ENCODE data around the gene GRB14.
A peak's percentile ranks its signal among the peaks of the same experiment; 100 is the strongest.
"Not testable (repeated sequence)": the region's sequence is repeated elsewhere in the genome, so short reads cannot be mapped to it uniquely, and the experiment has no call there.

GRB14 gene

DNA sequence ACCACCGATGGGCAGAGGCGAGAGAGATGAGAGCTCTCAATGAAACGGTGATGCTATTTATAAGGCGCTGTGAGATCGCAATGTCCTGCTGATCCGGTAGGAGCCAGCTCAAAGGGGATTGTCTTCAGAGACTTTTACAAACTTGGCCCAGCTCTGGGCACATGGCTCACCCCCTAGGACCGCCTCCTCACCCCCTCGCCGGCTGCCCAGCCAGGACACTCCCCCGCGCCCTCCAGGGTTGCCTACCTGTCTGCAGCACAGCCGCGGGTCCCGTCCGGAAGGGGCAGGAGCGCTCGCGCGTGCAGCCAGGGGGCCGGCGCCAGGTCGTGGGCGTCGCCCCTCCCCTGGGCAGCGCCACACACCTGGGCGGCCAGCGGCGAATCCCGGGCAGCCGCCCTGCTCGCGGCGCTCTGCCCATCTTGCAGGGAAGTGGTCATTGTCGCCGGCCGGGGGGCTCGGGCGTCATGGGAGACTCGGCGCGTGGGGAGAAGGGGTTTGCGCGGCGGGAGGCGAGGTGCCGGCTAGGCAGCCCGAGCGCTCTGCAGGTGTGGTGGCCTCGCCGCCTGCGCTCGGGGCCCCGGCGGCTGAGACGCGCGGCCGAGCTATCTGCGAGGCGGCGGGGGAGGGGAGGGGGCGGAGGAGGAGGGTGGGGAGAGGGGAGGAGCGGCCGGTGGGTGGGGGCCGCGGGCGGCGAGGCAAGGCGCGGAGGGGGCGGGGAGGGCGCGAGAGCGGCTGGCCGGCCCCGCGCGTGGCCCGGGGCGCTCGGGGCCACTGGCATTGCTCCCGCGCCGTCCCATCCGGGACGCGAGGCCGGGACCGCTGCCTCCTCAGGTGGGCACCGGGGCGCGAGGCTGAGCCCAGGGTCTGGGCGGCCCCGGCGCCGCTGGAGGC is at the start of gene GRB14:
Gene GRB14, minus strand, starts transcription at position 610 of the 891 bp plus-strand sequence. Its CDS starts 173 bp downstream, at position 437.
- DNase-seq (ENCODE audit: low spot score), result peak; percentile 88

GRCh38 chr2:164669291-164669690 is 48.0 kb upstream of the GRB14 start:
- DNase-seq (ENCODE audit: low spot score), result no peak

- DNase-seq (ENCODE audit: low spot score), result no peak
Measured at GRCh38 chr2:164667566-164667965, 46.3 kb upstream of the GRB14 start.

- DNase-seq (ENCODE audit: low spot score), result no peak
Measured at GRCh38 chr2:164664070-164664469, 42.8 kb upstream of the GRB14 start.

- no peak for DNase-seq (ENCODE audit: low spot score)
Measured at GRCh38 chr2:164662868-164663631, 41.8 kb upstream of the GRB14 start.

DNA sequence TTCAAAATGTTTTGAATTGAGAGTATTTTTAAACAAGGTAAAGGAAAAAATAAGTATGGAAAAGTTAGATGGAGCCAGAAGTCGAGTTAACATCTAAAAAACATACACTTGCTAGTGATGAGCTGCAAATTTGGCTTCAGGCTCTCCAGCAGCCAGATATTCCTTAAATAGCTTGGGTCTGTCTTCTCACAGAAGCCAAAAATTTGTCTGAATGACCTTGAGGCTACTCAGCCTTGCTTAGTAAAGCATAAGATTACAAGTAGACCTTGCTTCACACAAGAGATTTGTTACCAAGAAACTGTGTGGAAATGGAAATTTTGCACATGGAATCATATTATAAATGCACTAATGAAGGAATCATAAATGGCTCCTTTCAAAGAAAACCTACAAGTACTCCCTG is 40.8 kb upstream of the GRB14 start:
- DNase-seq (ENCODE audit: low spot score), result no peak

- DNase-seq (ENCODE audit: low spot score), result peak; percentile 17
Measured at GRCh38 chr2:164661349-164661748, 40.1 kb upstream of the GRB14 start.

DNA sequence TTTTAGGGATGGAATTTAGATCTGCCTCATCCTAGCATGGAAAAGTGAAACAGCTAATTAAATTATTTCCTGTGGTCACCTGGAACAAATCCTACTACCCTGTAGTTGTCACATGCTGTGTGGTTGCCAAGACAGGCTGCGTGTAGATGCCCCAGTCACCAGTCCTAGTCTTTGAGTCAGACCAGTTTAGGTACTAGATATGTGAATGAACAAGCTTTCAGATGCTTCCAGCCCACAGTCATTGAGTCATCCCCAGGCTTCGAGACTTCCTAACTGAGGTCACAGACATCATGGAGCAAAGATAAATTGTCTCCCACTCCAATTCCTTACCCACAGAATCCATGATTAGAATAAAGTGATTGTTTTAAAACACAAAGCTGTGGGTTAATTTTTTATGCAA is 35.8 kb upstream of the GRB14 start:
- DNase-seq (ENCODE audit: low spot score), result peak; percentile 97

GRCh38 chr2:164655750-164656149 is 34.5 kb upstream of the GRB14 start:
- DNase-seq (ENCODE audit: low spot score), result peak; percentile 47

DNA sequence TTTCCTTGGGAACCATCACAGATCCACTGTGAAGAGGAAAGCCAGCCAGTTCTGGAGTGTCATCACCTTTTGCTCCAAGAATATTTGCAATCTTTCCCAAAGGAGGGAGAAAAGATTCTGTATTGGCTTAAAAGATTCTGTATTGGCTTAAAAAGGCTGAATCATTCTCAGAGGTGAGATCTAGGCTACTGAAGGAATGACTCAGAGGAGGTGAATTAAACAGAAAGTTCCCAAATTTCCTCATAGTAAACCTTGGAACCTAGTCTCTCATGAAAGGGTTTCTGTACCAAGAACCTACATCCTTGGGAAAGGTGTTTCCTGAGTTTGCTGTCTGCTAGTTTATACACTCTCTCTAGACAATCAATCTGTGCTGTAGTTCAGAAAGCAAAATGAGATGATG is 34.1 kb upstream of the GRB14 start:
- peak; percentile 68 for DNase-seq (ENCODE audit: low spot score)

- DNase-seq (ENCODE audit: low spot score), result no peak
Measured at GRCh38 chr2:164651361-164651760, 30.1 kb upstream of the GRB14 start.

- DNase-seq (ENCODE audit: low spot score), result peak; percentile 93
Measured at GRCh38 chr2:164644036-164644700, 22.9 kb upstream of the GRB14 start.

DNA sequence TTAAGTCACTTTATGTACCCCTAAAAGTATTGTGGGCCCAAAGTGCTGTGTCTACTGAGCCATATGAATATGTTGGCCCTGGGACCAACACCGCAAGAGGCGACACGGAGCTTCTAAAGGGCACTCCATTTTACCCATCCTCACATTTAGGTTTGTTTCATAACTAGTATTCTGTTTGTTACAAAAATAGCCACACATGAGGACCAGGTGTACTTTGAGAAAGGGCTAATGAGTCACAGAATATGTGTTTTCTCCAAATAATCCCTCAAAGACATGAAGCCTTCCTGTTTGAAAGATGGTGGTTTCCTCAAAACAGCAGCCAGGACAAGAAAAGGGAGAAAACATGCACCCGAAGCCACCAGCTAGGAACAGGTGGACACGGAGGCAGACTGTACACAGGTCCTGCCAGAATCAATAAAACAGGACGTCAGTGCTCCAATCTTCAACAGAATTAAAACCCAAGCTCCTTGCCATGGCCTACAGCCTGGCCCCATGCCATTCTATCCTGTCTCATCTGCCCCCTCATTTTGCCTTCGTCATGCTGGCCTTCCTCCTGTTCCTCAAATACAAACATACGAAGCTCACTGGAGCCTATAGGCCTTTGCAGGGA is 21.8 kb upstream of the GRB14 start:
- no peak for DNase-seq (ENCODE audit: low spot score)

GRCh38 chr2:164642268-164642667 is 21.0 kb upstream of the GRB14 start:
- no peak for DNase-seq (ENCODE audit: low spot score)

GRCh38 chr2:164628319-164628718 is 7.0 kb upstream of the GRB14 start:
- DNase-seq (ENCODE audit: low spot score), result not testable (repeated sequence)

GRCh38 chr2:164625378-164625971 is 4.2 kb upstream of the GRB14 start:
- DNase-seq (ENCODE audit: low spot score), result peak; percentile 73

GRCh38 chr2:164624316-164624715 is 3.0 kb upstream of the GRB14 start:
- DNase-seq (ENCODE audit: low spot score), result no peak

DNA sequence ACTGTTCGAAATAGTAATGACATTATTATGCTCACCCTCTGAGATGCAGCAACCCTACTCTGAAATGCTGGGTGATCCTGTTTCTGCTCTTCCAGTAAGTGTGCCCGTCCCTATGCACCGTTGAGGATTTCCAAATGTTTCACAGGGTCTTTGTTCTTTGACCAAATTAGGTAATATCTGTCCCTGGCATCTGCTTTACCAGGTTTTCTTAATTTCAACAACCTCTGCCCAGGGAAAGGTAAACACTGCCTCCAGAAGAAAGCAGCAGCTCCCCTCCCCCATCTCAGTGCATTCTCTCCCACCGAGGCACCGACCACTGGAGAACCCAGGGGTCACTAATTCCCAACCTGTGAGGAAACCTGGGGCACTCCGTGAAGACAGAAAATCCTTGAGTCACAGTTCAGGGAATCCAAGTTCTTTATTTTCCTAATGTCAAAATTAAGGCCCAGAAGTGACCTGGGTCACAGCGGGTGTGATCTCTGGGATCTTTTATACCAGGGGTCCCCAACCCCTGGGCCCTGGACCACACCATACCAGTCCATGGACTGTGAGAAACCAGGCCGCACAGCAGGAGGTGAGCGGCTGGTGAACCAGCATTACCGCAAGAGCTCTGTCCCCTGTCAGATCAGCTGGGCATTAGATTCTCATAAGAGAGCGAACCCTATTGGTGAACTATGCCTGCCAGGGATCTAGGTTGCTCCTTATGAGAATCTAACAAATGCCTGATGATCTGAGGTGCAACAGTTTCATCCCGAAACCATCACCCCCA is 1.2 kb upstream of the GRB14 start:
- no peak for DNase-seq (ENCODE audit: low spot score)

GRCh38 chr2:164621764-164622105 is 453 bp upstream of the GRB14 start:
- DNase-seq (ENCODE audit: low spot score), result peak; percentile 45

- DNase-seq (ENCODE audit: low spot score), result no peak
Measured at GRCh38 chr2:164620457-164620856, 825 bp downstream of the GRB14 start.

DNA sequence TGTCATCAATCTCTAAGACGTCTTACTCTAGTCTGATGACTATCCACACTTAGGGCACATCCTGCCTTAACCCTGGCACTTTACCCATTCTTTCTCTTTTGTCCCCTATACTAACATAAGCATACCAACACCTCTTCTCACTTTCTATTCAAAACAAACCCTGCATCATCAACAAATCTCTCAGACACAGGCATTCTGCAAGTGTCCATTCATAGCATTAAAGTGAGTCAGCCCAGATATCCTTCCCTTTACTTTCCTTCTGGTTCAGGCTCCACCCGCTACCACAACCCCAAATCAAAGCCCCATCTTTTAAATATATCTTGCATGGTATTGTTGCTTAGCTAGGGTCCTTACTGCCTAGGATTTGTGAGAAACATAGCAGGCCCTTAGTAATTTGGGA is 3.8 kb downstream of the GRB14 start:
- peak; percentile 81 for DNase-seq (ENCODE audit: low spot score)

All from kidney tubule cell (primary cell).